Testis (tissue), 3 donors: ENCODE results near the gene QRFP. TPM values are rescaled to one million over a fixed set of nuclear protein-coding genes. Genes with fewer than 3 reads are reported as not detected.

Experiments used
- DNase-seq: peaks from one replicate; pipeline ENCODE4 v3.0.0-alpha.2; 2019
- H3K27ac ChIP-seq, 2 donors: fragments of 200-600 bp; sonication (generic); one replicate each; pipeline ENCODE4 v1.5.1; 2019
- H3K27me3 ChIP-seq: fragments of 200-600 bp; sonication (generic); one replicate; pipeline ENCODE4 v1.5.1; 2019
- H3K36me3 ChIP-seq: fragments of 200-600 bp; sonication (generic); one replicate; pipeline ENCODE4 v1.5.1; 2017; ENCODE audit warnings: low read depth; ENCODE audit errors: missing control alignments
- H3K4me1 ChIP-seq: fragments of 200-600 bp; sonication (generic); one replicate; pipeline ENCODE4 v1.5.1; 2019
- H3K4me3 ChIP-seq, 2 donors: fragments of 200-600 bp; sonication (generic); one replicate each; pipeline ENCODE4 v1.5.1; 2017 to 2019
- H3K9me3 ChIP-seq: fragments of 200-600 bp; sonication (generic); one replicate; pipeline ENCODE4 v1.5.1; 2017
- CTCF ChIP-seq, 3 experiments: fragments of 450-650 bp in 2 of 3; fragments of 200-600 bp in 1 of 3; sonication (generic) in 1 of 3; IDR thresholded peaks; one replicate each; pipeline ENCODE4 v1.5.1; 2016 to 2019; ENCODE audit warnings: antibody characterized with exemption in 3 of 3, mild to moderate bottlenecking in 2 of 3, moderate library complexity in 1 of 3
- POLR2A ChIP-seq: fragments of 450-650 bp; IDR thresholded peaks from one replicate; pipeline ENCODE4 v1.6.1; 2017; ENCODE audit warnings: antibody characterized with exemption, mild to moderate bottlenecking, moderate library complexity
- WGBS, 2 donors: methylation state at CpG; one replicate each; pipeline ENCODE4 v1.1.5; 2018; 5-methylcytosine and 5-hydroxymethylcytosine counted together
- intact Hi-C: fragments of 100-400 bp; cut with DNase I; formaldehyde crosslinking; loops from one replicate; pipeline ENCODE4 v1.15.1; 2023; ENCODE audit warnings: low total_unique reads
- polyA plus RNA-seq: library from polyadenylated mRNA; stranded (reverse); fragments of 350-450 nt; fragmentation: Illumina TruSeq; extraction: RNeasy Lipid Tissue Mini Kit (QIAGEN cat#74804); gene quantifications from one replicate; pipeline ENCODE4 v1.2.3, GENCODE V29; 2014; ENCODE audit warnings: low read depth, low replicate concordance; ENCODE audit not compliant: insufficient read depth
- total RNA-seq, 2 donors: library from RNA; depleted of rRNA; stranded (reverse); fragments of >200 nt; gene quantifications; one replicate each; pipeline ENCODE4 v1.2.3, GENCODE V29; 2016

The QRFP gene
- total and polyA plus RNA-seq, 3 donors from 2014 or later, result 0.24 TPM; not detected in 2

GRCh38 chr9:130937146-130938076 is 40.8 kb upstream of the QRFP start:
- Histone ChIP-seq H3K27me3 (no peaks in the 10 kb centered on the region), H3K36me3 (no peaks in the 10 kb centered on the region), H3K27ac (peak overlapping the region; percentile 39 to 80), H3K4me3 (peak overlapping the region in 1 of 2 donors; percentile 38), H3K4me1 (peaks cover 50% of the 10 kb centered on the region), H3K9me3 (no peaks in the 10 kb centered on the region)
- DNase-seq, result no peak
- intact Hi-C loops, result loop anchor here (10.0 kb wide), 1 partner anchor 73 kb away; no protein-coding TSS in a partner anchor
- TF ChIP-seq POLR2A (no peak), CTCF (IDR thresholded peaks at IDR 0.05) (no peak)
- WGBS, 2 donors, result 49 to 53% methylated on average over 14 to 23 of the region's 23 CpGs

GRCh38 chr9:130936285-130937117 is 39.9 kb upstream of the QRFP start:
- H3K27ac ChIP-seq, result peak overlapping the region; percentile 39 to 80
- peaks cover 55% of the 10 kb centered on the region for H3K4me1 ChIP-seq
- intact Hi-C loops, result loop anchor here (10.0 kb wide), 1 partner anchor 72 kb away; no protein-coding TSS in a partner anchor
- no peaks in the 10 kb centered on the region for H3K27me3 ChIP-seq
- TF ChIP-seq CTCF (IDR thresholded peaks at IDR 0.05) (no peak), POLR2A (no peak)
- H3K9me3 ChIP-seq, result no peaks in the 10 kb centered on the region
- DNase-seq, result peak; percentile 93
- H3K4me3 ChIP-seq, result no peak overlapping the region
- no peaks in the 10 kb centered on the region for H3K36me3 ChIP-seq
- WGBS, 2 donors, result 32 to 33% methylated on average over 7 to 12 of the region's 12 CpGs

GRCh38 chr9:130935648-130936271 is 39.1 kb upstream of the QRFP start:
- Histone ChIP-seq H3K36me3 (no peaks in the 10 kb centered on the region), H3K27ac (peak overlapping the region; percentile 39 to 80), H3K27me3 (no peaks in the 10 kb centered on the region), H3K4me1 (peaks cover 60% of the 10 kb centered on the region), H3K4me3 (no peak overlapping the region), H3K9me3 (no peaks in the 10 kb centered on the region)
- no peak for TF ChIP-seq POLR2A
- TF ChIP-seq CTCF (IDR thresholded peaks at IDR 0.05), result no peak
- intact Hi-C loops, result loop anchor here (10.0 kb wide), 1 partner anchor 71 kb away; no protein-coding TSS in a partner anchor
- 50 to 53% methylated on average over 10 to 13 of the region's 13 CpGs for WGBS, 2 donors
- no peak for DNase-seq

- peak; percentile 80 for DNase-seq
- no peaks in the 10 kb centered on the region for H3K27me3 ChIP-seq
- H3K36me3 ChIP-seq, result no peaks in the 10 kb centered on the region
- 43 to 63% methylated on average over 16 of the region's 16 CpGs for WGBS, 2 donors
- peak overlapping the region; percentile 39 to 80 for H3K27ac ChIP-seq
- H3K4me3 ChIP-seq, result no peak overlapping the region
- peaks cover 57% of the 10 kb centered on the region for H3K4me1 ChIP-seq
- intact Hi-C loops, result loop anchor here (10.0 kb wide), 1 partner anchor 70 kb away; no protein-coding TSS in a partner anchor
- no peaks in the 10 kb centered on the region for H3K9me3 ChIP-seq
- TF ChIP-seq CTCF (IDR thresholded peaks at IDR 0.05) (no peak), POLR2A (no peak)
Observed at GRCh38 chr9:130934702-130935647, 38.4 kb upstream of the QRFP start.
